GM12878 (cell line): Measurements from ENCODE around the gene TEX264. TPM values are rescaled to one million over a fixed set of nuclear protein-coding genes. Genes with fewer than 3 reads are reported as not detected.

Experiments used
- ATAC-seq: fragments of 200-7000 bp; cut with Tn5 transposase; 3 replicates; pipeline ENCODE4 v1.9.1; 2020; ENCODE audit warnings: mild to moderate bottlenecking, moderate library complexity
- BruUV-seq: library from RNA; stranded (reverse); fragments of 400-500 nt; replicated peaks from 2 replicates; lab custom pipeline; 2021; lab: Mats Ljungman, UMichigan
- CTCF ChIA-PET: fragments of 300-600 bp; sonication (Branson Sonifier 250); formaldehyde crosslinking; extraction: SDS; loops from one replicate; lab custom pipeline; 2021; ENCODE audit warnings: inconsistent platforms; lab: Yijun Ruan, JAX
- POLR2A ChIA-PET: fragments of 350-600 bp; formaldehyde crosslinking; extraction: SDS; loops from one replicate; lab custom pipeline; 2021; ENCODE audit warnings: inconsistent platforms; lab: Charles Lee
- RAD21 ChIA-PET: fragments of 300-600 bp; sonication (Branson Sonifier 250); formaldehyde crosslinking; loops from one replicate; lab custom pipeline; 2023; ENCODE audit warnings: antibody characterized with exemption; ENCODE audit not compliant: unreplicated experiment; lab: Charles Lee
- SMC1A ChIA-PET: fragments of 300-600 bp; sonication (Branson Sonifier 250); formaldehyde crosslinking; loops from one replicate; lab custom pipeline; 2023; ENCODE audit not compliant: unreplicated experiment, uncharacterized antibody; lab: Charles Lee
- DNase-seq: peaks from one replicate; pipeline ENCODE4 v3.0.0-alpha.2; 2011; ENCODE audit warnings: low read depth, low spot score
- FAIRE-seq: peaks from 3 replicates; lab custom pipeline; 2011; peaks lifted over from hg19 to GRCh38; lab: Jason Lieb, UNC
- H2AFZ ChIP-seq: 2 replicates; pipeline ENCODE4 v1.6.0; 2011; ENCODE audit warnings: low read depth, low read length, control low read depth; ENCODE audit not compliant: control insufficient read depth
- H3K27ac ChIP-seq: 2 replicates; pipeline ENCODE4 v1.5.1; 2011; ENCODE audit warnings: control low read depth; ENCODE audit not compliant: control insufficient read depth, insufficient read depth
- H3K27me3 ChIP-seq, 2 experiments: replicated peaks in 1 of 2; 2 replicates each; pipeline versions ENCODE4 v1.6.0 to v1.6.1; 2011; ENCODE audit warnings: low read length in 1 of 2; ENCODE audit not compliant: control insufficient read depth in 2 of 2, insufficient read depth in 2 of 2
- H3K36me3 ChIP-seq, 2 experiments: 2 replicates each; pipeline ENCODE4 v1.5.1; 2011; ENCODE audit warnings: low read length in 1 of 2; ENCODE audit not compliant: control insufficient read depth in 2 of 2, insufficient read depth in 2 of 2
- H3K4me1 ChIP-seq: 2 replicates; pipeline ENCODE4 v1.6.1; 2011; ENCODE audit warnings: mild to moderate bottlenecking, low read length, moderate library complexity, mixed read lengths; ENCODE audit not compliant: control insufficient read depth, insufficient read depth
- H3K4me2 ChIP-seq: 2 replicates; pipeline ENCODE4 v1.6.0; 2011; ENCODE audit warnings: control low read depth; ENCODE audit not compliant: control insufficient read depth, insufficient read depth
- H3K4me3 ChIP-seq: fragments of 200-600 bp; sonication (generic); 2 replicates; pipeline ENCODE4 v1.5.1; 2016
- H3K79me2 ChIP-seq: 2 replicates; pipeline ENCODE4 v1.6.0; 2011; ENCODE audit warnings: low read length; ENCODE audit not compliant: control insufficient read depth, insufficient read depth
- H3K9ac ChIP-seq: 2 replicates; pipeline ENCODE4 v1.8.0; 2011; ENCODE audit warnings: low read length, control low read depth, mixed read lengths; ENCODE audit not compliant: control insufficient read depth, insufficient read depth
- H3K9me3 ChIP-seq: replicated peaks from 3 replicates; pipeline ENCODE4 v1.5.1; 2011; ENCODE audit warnings: mild to moderate bottlenecking, low read length; ENCODE audit not compliant: control insufficient read depth, insufficient read depth
- H4K20me1 ChIP-seq: 2 replicates; pipeline ENCODE4 v1.6.0; 2011; ENCODE audit not compliant: control insufficient read depth, insufficient read depth
- ATF7 ChIP-seq: fragments of 450-650 bp; IDR thresholded peaks from 2 replicates; pipeline ENCODE4 v1.6.1; 2016; ENCODE audit warnings: low read depth, mild to moderate bottlenecking
- HSF1 ChIP-seq: fragments of 150-350 bp; IDR thresholded peaks from 2 replicates; pipeline ENCODE4 v1.6.1; 2014; ENCODE audit warnings: mild to moderate bottlenecking, low read depth, low read length
- IKZF2 ChIP-seq, 2 experiments: fragments of 450-650 bp; IDR thresholded peaks; 2 replicates each; pipeline ENCODE4 v1.6.1; 2017; ENCODE audit warnings: mild to moderate bottlenecking in 2 of 2, moderate library complexity in 2 of 2
- IRF4 ChIP-seq: IDR thresholded peaks from 2 replicates; pipeline ENCODE4 v1.6.1; 2011; ENCODE audit warnings: low read depth, low read length
- KLF5 ChIP-seq: fragments of 450-650 bp; IDR thresholded peaks from 2 replicates; pipeline ENCODE4 v1.6.1; 2014; ENCODE audit warnings: mild to moderate bottlenecking; ENCODE audit not compliant: partially characterized antibody
- MAX ChIP-seq: IDR thresholded peaks from 2 replicates; pipeline ENCODE4 v1.6.1; 2012; ENCODE audit warnings: low read depth, low read length, improper control_type of control experiment
- PBX3 ChIP-seq: IDR thresholded peaks from 2 replicates; pipeline ENCODE4 v1.6.1; 2011; ENCODE audit warnings: mild to moderate bottlenecking, low read depth, low read length, moderate library complexity; ENCODE audit not compliant: insufficient replicate concordance
- RELA ChIP-seq: fragments of 450-650 bp; IDR thresholded peaks from 2 replicates; pipeline ENCODE4 v1.8.0; 2014; ENCODE audit warnings: borderline replicate concordance; ENCODE audit not compliant: partially characterized antibody
- SIX5 ChIP-seq: IDR thresholded peaks from 2 replicates; pipeline ENCODE4 v1.6.1; 2011; ENCODE audit warnings: mild to moderate bottlenecking, low read depth, low read length, moderate library complexity; ENCODE audit not compliant: severe bottlenecking
- SMC3 ChIP-seq: IDR thresholded peaks from 2 replicates; pipeline ENCODE4 v1.6.1; 2011; ENCODE audit warnings: low read length, improper control_type of control experiment, borderline replicate concordance
- ZBED1 ChIP-seq: IDR thresholded peaks from 2 replicates; pipeline ENCODE4 v1.6.1; 2016; ENCODE audit warnings: borderline replicate concordance
- WGBS: methylation state at CpG from one replicate; pipeline ENCODE4 v1.1.6; 2016; ENCODE audit warnings: low lambda C conversion rate; ENCODE audit not compliant: insufficient replicate concordance, insufficient coverage; ENCODE audit errors: missing lambda C conversion rate; 5-methylcytosine and 5-hydroxymethylcytosine counted together
- in situ Hi-C: fragments of 300-500 bp; cut with MboI; formaldehyde crosslinking; loops from 9 replicates; pipeline ENCODE4 v1.14.3; 2018; ENCODE audit warnings: mixed read lengths
- intact Hi-C: fragments of 100-400 bp; cut with micrococcal nuclease; formaldehyde crosslinking; loops from one replicate; pipeline ENCODE4 v1.14.2; 2022; ENCODE audit not compliant: unreplicated experiment
- polyA plus RNA-seq, 11 experiments: library from polyadenylated mRNA; depleted of rRNA in 4 of 11; unstranded in 6 of 11; stranded (reverse) in 5 of 11; fragments of >200 nt; fragmentation: Nextera tagmentation in 4 of 11; fragmentation: Illumina TruSeq in 1 of 11; extraction: Ambion mirVana in 4 of 11; extraction: Trizol in 1 of 11; gene quantifications; 1 replicate in 1 of 11; 2 replicates in 10 of 11; pipeline versions ENCODE4 v1.2.1 to v1.2.3, GENCODE V29; 2011 to 2016; ENCODE audit warnings: inconsistent platforms in 2 of 11, missing spikeins in 2 of 11, low read depth in 1 of 11
- total RNA-seq, 4 experiments: library from RNA; depleted of rRNA in 3 of 4; stranded (reverse); fragments of >200 nt in 3 of 4; fragmentation: Illumina TruSeq in 1 of 4; extraction: Trizol in 1 of 4; gene quantifications; 2 replicates each; pipeline versions ENCODE4 v1.2.1 to v1.2.3, GENCODE V29; 2013 to 2021

The TEX264 gene
- total and polyA plus RNA-seq, 10 of the 15 experiments (the other 5 are each of a cell fraction or from before 2014, with no cell fraction given), result 3.6 to 63.0 (median 52.4) TPM

GRCh38 chr3:51703068-51703760 is 32.2 kb downstream of the TEX264 start:
- Histone ChIP-seq H3K9me3 (no peaks in the 10 kb centered on the region), H3K4me2 (no peak overlapping the region), H3K4me3 (no peak overlapping the region), H3K27ac (no peak overlapping the region), H3K79me2 (no peaks in the 10 kb centered on the region), H3K9ac (no peak overlapping the region), H3K27me3 (no peaks in the 10 kb centered on the region), H2AFZ (no peak overlapping the region), H3K4me1 (no peaks in the 10 kb centered on the region), H4K20me1 (no peaks in the 10 kb centered on the region), H3K36me3 (peaks cover 3 to 27% of the 10 kb centered on the region in 2 experiments; a peak in 3 of 4 replicates)
- WGBS, result 74% methylated on average over 6 of the region's 6 CpGs
- CTCF ChIA-PET, result no interaction called here
- no TSS peak for BruUV-seq
- TF ChIP-seq PBX3 (no peak), RELA (no peak), ATF7 (no peak), SIX5 (no peak), ZBED1 (no peak), SMC3 (no peak), IKZF2 (IDR thresholded peaks at IDR 0.05) (no peak), IRF4 (no peak), MAX (no peak), HSF1 (no peak), KLF5 (no peak)
- ATAC-seq (no peak), DNase-seq (no peak), FAIRE-seq (no peak)
- SMC1A ChIA-PET, result no interaction called here
- POLR2A ChIA-PET, result no interaction called here
- intact Hi-C loops (no loop called here), in situ Hi-C loops (no loop called here)
- RAD21 ChIA-PET, result no interaction called here
